ENCODE data around the gene PDE4D. TPM values are rescaled to one million over a fixed set of nuclear protein-coding genes. Genes with fewer than 3 reads are reported as not detected.

The PDE4D gene
- total RNA-seq, 4 donors from 2014 or later: 6.7 to 21.0 (median 15.0) TPM

GRCh38 chr5:58924306-58924705 lies 969.2 kb downstream of the PDE4D start:
- intact Hi-C loops (cut with DNase I; ENCODE audit: low total_unique reads): loop anchor here (10.0 kb wide), 1 partner anchor 940 kb away; no protein-coding TSS in a partner anchor
- WGBS, 2 donors: 75 to 78% methylated on average over 5 of the region's 5 CpGs
- TF ChIP-seq POLR2A (IDR thresholded peaks at IDR 0.05) (no peak), CTCF (IDR thresholded peaks at IDR 0.05) (no peak)

GRCh38 chr5:58923355-58923754 lies 970.2 kb downstream of the PDE4D start:
- no peak for TF ChIP-seq POLR2A (IDR thresholded peaks at IDR 0.05)
- TF ChIP-seq CTCF (IDR thresholded peaks at IDR 0.05): no peak
- H3K4me3 ChIP-seq (ENCODE audit: low read depth, poor library complexity, severe bottlenecking): no peak overlapping the region
- intact Hi-C loops (cut with DNase I; ENCODE audit: low total_unique reads): loop anchor here (10.0 kb wide), 1 partner anchor 939 kb away; no protein-coding TSS in a partner anchor
- no peak for DNase-seq (ENCODE audit: low spot score in 2 of 2)
- WGBS, 2 donors: 58 to 84% methylated on average over 2 of the region's 2 CpGs

More at GRCh38 chr5:58924306-58924705, 969.2 kb downstream of the PDE4D start:
- DNase-seq (ENCODE audit: low spot score in 2 of 2): no peak
- H3K4me3 ChIP-seq (ENCODE audit: low read depth, poor library complexity, severe bottlenecking): no peak overlapping the region

DNA sequence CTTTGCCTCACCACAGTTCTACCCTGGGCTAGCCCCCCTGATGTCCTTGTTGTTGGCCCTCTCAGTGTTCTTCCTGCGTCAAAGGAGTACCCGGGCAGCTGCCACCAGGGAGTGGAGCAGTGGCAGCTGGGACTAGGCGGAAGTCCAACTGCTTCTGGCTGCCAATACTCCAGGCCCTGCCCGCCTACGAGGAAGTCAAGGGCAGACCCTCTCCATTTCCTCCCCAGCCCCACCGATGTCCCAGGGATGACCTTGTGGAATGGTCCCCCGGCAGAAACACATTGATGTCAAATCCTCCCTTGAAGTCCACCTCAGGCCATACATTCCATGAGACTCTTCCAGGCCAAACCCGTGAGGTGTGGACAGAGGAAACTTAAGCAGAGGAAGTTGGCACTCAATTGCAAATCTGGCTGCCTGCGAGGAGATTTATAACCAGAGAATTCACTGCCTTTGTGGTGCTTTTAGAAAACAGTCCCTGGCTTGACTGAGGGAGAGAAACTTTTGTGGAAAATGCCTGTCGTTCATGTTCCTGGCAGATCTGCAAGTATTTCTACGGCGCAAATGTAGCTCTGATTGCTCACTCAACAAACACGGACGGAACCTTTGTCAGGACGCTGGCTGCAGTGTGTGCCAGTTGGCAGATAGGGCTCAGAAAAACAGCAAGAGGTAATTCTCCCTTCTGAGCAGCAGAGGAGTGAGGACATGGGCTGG lies 970.9 kb downstream of the PDE4D start:
- intact Hi-C loops (cut with DNase I; ENCODE audit: low total_unique reads): loop anchor here (10.0 kb wide), 1 partner anchor 938 kb away; no protein-coding TSS in a partner anchor
- DNase-seq (ENCODE audit: low spot score in 2 of 2): peak; percentile 62 to 90
- no peak overlapping the region for H3K4me3 ChIP-seq (ENCODE audit: low read depth, poor library complexity, severe bottlenecking)
- 19 to 23% methylated on average over 15 of the region's 15 CpGs for WGBS, 2 donors
- no peak for TF ChIP-seq POLR2A (IDR thresholded peaks at IDR 0.05)
- TF ChIP-seq CTCF (IDR thresholded peaks at IDR 0.05): no peak

DNA sequence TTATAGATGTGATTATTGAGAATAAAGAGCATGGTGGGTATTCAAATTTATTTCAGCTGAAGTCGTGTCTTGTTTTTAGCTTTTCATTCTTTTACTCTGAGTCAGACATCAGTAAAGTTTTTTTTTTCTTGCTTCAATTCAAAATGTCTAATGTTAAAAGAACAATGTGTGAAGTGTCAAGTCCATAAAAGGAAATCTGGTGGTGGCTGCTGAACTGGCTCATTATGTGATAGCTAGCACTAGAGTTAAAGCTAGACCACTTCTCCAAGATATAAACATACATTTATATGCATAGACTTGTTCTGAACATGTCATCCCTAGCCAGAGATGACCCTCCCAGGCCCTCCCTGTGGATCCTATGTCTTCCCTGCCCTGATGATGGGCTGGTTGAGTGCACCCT lies 972.4 kb downstream of the PDE4D start:
- WGBS, 2 donors: 21 to 24% methylated on average over 1 of the region's 1 CpG
- intact Hi-C loops (cut with DNase I; ENCODE audit: low total_unique reads): loop anchor here (10.0 kb wide), 1 partner anchor 936 kb away; no protein-coding TSS in a partner anchor
- no peak overlapping the region for H3K4me3 ChIP-seq (ENCODE audit: low read depth, poor library complexity, severe bottlenecking)
- TF ChIP-seq CTCF (IDR thresholded peaks at IDR 0.05) (no peak), POLR2A (IDR thresholded peaks at IDR 0.05) (no peak)
- DNase-seq (ENCODE audit: low spot score in 2 of 2): no peak

DNA sequence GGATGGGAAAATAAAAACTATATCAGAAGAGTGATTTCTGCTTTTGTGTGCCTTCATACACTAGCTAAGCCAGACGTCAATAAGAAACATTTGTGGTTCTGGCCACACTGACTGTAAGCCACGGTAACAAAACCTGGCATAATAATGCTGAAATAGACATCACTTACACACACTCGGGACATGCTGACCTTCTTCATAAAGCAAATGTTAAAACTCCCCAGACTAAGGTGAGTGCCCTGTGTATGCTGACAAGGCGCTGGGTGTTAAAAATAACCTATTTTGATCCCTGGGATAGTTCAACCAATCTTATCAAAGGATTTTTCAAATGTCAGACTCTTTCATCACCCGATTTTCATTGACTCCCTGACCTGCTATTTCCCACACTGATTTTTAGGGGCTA lies 973.7 kb downstream of the PDE4D start:
- 71 to 82% methylated on average over 5 of the region's 5 CpGs for WGBS, 2 donors
- intact Hi-C loops (cut with DNase I; ENCODE audit: low total_unique reads): loop anchor here (10.0 kb wide), 1 partner anchor 935 kb away; no protein-coding TSS in a partner anchor

More for the DNA sequence above, 973.7 kb downstream of the PDE4D start:
- no peak overlapping the region for H3K4me3 ChIP-seq (ENCODE audit: low read depth, poor library complexity, severe bottlenecking)
- no peak for DNase-seq (ENCODE audit: low spot score in 2 of 2)
- no peak for TF ChIP-seq POLR2A (IDR thresholded peaks at IDR 0.05)

MicroRNAs encoded within 50 kb of the gene (microRNA counts, 767-probe panel; counts per million panel counts)
- 0 to 358 counts per million in 2 donors for microRNA hsa-miR-582-3p
- 0 to 358 counts per million in 2 donors for microRNA hsa-miR-582-5p

Small RNA genes within 50 kb of the gene (microRNA-seq; reads per million reads assigned to microRNA genes)
- gene MIR582 (ENCODE audit: borderline number of aligned reads in 1 of 2, borderline replicate concordance in 2 of 2): 16.4 to 27.2 reads per million in 2 donors
